ENCODE data around the gene PARD3B.

PARD3B gene

GRCh38 chr2:205411558-205411957, 866.3 kb downstream of the PARD3B start:
- TF ChIP-seq ZNF274 (IDR thresholded peaks at IDR 0.05; ENCODE audit: low read depth, low read length) (no peak), SUZ12 (IDR thresholded peaks at IDR 0.05; ENCODE audit: extremely low read depth, insufficient read depth, insufficient read length) (no peak), YY1 (IDR thresholded peaks at IDR 0.05; ENCODE audit: insufficient read depth, insufficient read length) (no peak)
- H3K4me3 ChIP-seq (ENCODE audit: insufficient read length, low read depth), result no peak overlapping the region
- no peak for DNase-seq (ENCODE audit: low read depth, low spot score)
- H3K9me3 ChIP-seq (ENCODE audit: insufficient read depth, low read length), result no peaks in the 10 kb centered on the region
- H3K9ac ChIP-seq (ENCODE audit: insufficient read length, low read depth), result no peak overlapping the region
- H3K4me1 ChIP-seq (ENCODE audit: insufficient read depth, insufficient read length), result no peaks in the 10 kb centered on the region
- H3K36me3 ChIP-seq (ENCODE audit: insufficient read depth, insufficient read length, low read length), result no peaks in the 10 kb centered on the region
- no peaks in the 10 kb centered on the region for H3K27me3 ChIP-seq (ENCODE audit: insufficient read depth, insufficient read length)

GRCh38 chr2:205424326-205424725, 879.1 kb downstream of the PARD3B start:
- Histone ChIP-seq H3K36me3 (ENCODE audit: insufficient read depth, insufficient read length, low read length) (no peaks in the 10 kb centered on the region), H3K9me3 (ENCODE audit: insufficient read depth, low read length) (no peaks in the 10 kb centered on the region), H3K4me1 (ENCODE audit: insufficient read depth, insufficient read length) (no peaks in the 10 kb centered on the region), H3K4me3 (ENCODE audit: insufficient read length, low read depth) (no peak overlapping the region), H3K9ac (ENCODE audit: insufficient read length, low read depth) (no peak overlapping the region), H3K27me3 (ENCODE audit: insufficient read depth, insufficient read length) (no peaks in the 10 kb centered on the region)
- no peak for DNase-seq (ENCODE audit: low read depth, low spot score)
- TF ChIP-seq SUZ12 (IDR thresholded peaks at IDR 0.05; ENCODE audit: extremely low read depth, insufficient read depth, insufficient read length) (no peak), ZNF274 (IDR thresholded peaks at IDR 0.05; ENCODE audit: low read depth, low read length) (no peak), YY1 (IDR thresholded peaks at IDR 0.05; ENCODE audit: insufficient read depth, insufficient read length) (no peak)

GRCh38 chr2:205425102-205425501, 879.8 kb downstream of the PARD3B start:
- H3K9me3 ChIP-seq (ENCODE audit: insufficient read depth, low read length), result no peaks in the 10 kb centered on the region
- H3K4me1 ChIP-seq (ENCODE audit: insufficient read depth, insufficient read length), result no peaks in the 10 kb centered on the region
- TF ChIP-seq YY1 (IDR thresholded peaks at IDR 0.05; ENCODE audit: insufficient read depth, insufficient read length) (no peak), ZNF274 (IDR thresholded peaks at IDR 0.05; ENCODE audit: low read depth, low read length) (no peak), SUZ12 (IDR thresholded peaks at IDR 0.05; ENCODE audit: extremely low read depth, insufficient read depth, insufficient read length) (no peak)
- no peak overlapping the region for H3K9ac ChIP-seq (ENCODE audit: insufficient read length, low read depth)
- no peak overlapping the region for H3K4me3 ChIP-seq (ENCODE audit: insufficient read length, low read depth)
- DNase-seq (ENCODE audit: low read depth, low spot score), result no peak
- H3K27me3 ChIP-seq (ENCODE audit: insufficient read depth, insufficient read length), result no peaks in the 10 kb centered on the region
- H3K36me3 ChIP-seq (ENCODE audit: insufficient read depth, insufficient read length, low read length), result no peaks in the 10 kb centered on the region

DNA sequence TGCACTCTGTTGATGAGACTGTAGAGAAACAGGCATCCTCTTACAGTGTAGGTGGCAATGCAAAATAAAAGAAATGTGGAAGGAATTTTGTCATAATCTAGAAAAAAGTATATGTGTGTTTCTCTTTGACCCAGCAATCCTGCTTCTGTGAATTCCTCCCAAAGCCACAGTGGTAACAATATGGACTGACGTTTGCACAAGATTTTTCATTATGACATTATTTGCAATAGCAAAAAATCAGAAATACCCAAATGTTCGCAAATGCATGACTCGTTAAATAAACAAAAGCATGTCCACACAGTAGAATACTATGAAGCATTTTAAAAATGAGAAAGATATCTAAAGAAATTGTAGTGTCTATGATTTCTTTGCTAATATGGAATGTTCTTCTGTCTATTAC, 881.8 kb downstream of the PARD3B start:
- Histone ChIP-seq H3K9ac (ENCODE audit: insufficient read length, low read depth) (no peak overlapping the region), H3K9me3 (ENCODE audit: insufficient read depth, low read length) (no peaks in the 10 kb centered on the region), H3K27me3 (ENCODE audit: insufficient read depth, insufficient read length) (no peaks in the 10 kb centered on the region), H3K36me3 (ENCODE audit: insufficient read depth, insufficient read length, low read length) (no peaks in the 10 kb centered on the region), H3K4me1 (ENCODE audit: insufficient read depth, insufficient read length) (no peaks in the 10 kb centered on the region), H3K4me3 (ENCODE audit: insufficient read length, low read depth) (no peak overlapping the region)
- TF ChIP-seq ZNF274 (IDR thresholded peaks at IDR 0.05; ENCODE audit: low read depth, low read length) (no peak), YY1 (IDR thresholded peaks at IDR 0.05; ENCODE audit: insufficient read depth, insufficient read length) (no peak), SUZ12 (IDR thresholded peaks at IDR 0.05; ENCODE audit: extremely low read depth, insufficient read depth, insufficient read length) (no peak)
- no peak for DNase-seq (ENCODE audit: low read depth, low spot score)

DNA sequence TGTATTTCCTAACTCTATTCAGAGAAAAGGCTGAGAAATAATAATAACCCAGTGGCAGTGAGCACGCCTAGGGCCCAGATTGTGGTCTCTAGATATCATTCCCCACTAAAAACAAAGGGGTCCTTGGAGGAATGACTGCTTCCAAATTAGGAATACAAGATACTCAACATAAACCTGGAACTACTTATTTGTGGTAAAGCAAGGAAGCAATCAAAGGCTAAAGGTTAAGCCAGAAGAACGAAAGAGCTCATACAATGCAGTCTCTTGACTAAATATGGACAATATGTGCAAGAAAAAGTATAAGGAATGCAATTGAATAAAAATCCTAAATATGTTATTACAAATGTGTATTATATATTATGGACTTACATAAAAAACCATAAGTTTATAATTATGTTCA, 883.5 kb downstream of the PARD3B start:
- TF ChIP-seq ZNF274 (IDR thresholded peaks at IDR 0.05; ENCODE audit: low read depth, low read length), result no peak
- TF ChIP-seq SUZ12 (IDR thresholded peaks at IDR 0.05; ENCODE audit: extremely low read depth, insufficient read depth, insufficient read length), result no peak
- no peak for TF ChIP-seq YY1 (IDR thresholded peaks at IDR 0.05; ENCODE audit: insufficient read depth, insufficient read length)
- H3K9ac ChIP-seq (ENCODE audit: insufficient read length, low read depth), result no peak overlapping the region

DNA sequence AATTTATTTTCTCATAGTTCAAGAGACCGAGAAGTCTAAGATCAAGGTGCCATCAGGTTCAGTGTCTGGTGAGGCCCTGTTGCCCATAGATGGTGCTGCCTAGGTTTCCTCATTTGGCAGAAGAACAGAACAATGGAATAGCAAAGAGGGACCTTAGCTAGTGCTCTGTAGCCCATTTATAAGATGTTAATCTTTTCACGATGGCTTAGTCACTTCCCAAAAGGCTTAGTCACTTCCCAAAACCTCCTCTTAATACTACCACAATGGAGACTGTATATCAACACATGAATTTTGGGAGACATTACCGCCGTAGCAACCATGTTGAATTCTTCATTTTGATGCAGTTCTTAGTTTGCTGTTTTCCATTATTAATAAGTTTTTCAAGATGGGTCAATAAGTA, 890.7 kb downstream of the PARD3B start:
- no peaks in the 10 kb centered on the region for H3K4me1 ChIP-seq (ENCODE audit: insufficient read depth, insufficient read length)
- TF ChIP-seq YY1 (IDR thresholded peaks at IDR 0.05; ENCODE audit: insufficient read depth, insufficient read length) (no peak), ZNF274 (IDR thresholded peaks at IDR 0.05; ENCODE audit: low read depth, low read length) (no peak), SUZ12 (IDR thresholded peaks at IDR 0.05; ENCODE audit: extremely low read depth, insufficient read depth, insufficient read length) (no peak)
- DNase-seq (ENCODE audit: low read depth, low spot score), result no peak

More for the DNA sequence above, 883.5 kb downstream of the PARD3B start:
- Histone ChIP-seq H3K9me3 (ENCODE audit: insufficient read depth, low read length) (no peaks in the 10 kb centered on the region), H3K36me3 (ENCODE audit: insufficient read depth, insufficient read length, low read length) (no peaks in the 10 kb centered on the region), H3K27me3 (ENCODE audit: insufficient read depth, insufficient read length) (no peaks in the 10 kb centered on the region), H3K4me3 (ENCODE audit: insufficient read length, low read depth) (no peak overlapping the region), H3K4me1 (ENCODE audit: insufficient read depth, insufficient read length) (no peaks in the 10 kb centered on the region)
- no peak for DNase-seq (ENCODE audit: low read depth, low spot score)

GRCh38 chr2:205438241-205438640, 893.0 kb downstream of the PARD3B start:
- Histone ChIP-seq H3K36me3 (ENCODE audit: insufficient read depth, insufficient read length, low read length) (no peaks in the 10 kb centered on the region), H3K4me3 (ENCODE audit: insufficient read length, low read depth) (no peak overlapping the region), H3K27me3 (ENCODE audit: insufficient read depth, insufficient read length) (no peaks in the 10 kb centered on the region), H3K9me3 (ENCODE audit: insufficient read depth, low read length) (no peaks in the 10 kb centered on the region), H3K4me1 (ENCODE audit: insufficient read depth, insufficient read length) (no peaks in the 10 kb centered on the region), H3K9ac (ENCODE audit: insufficient read length, low read depth) (no peak overlapping the region)
- no peak for DNase-seq (ENCODE audit: low read depth, low spot score)
- TF ChIP-seq SUZ12 (IDR thresholded peaks at IDR 0.05; ENCODE audit: extremely low read depth, insufficient read depth, insufficient read length), result no peak
- TF ChIP-seq YY1 (IDR thresholded peaks at IDR 0.05; ENCODE audit: insufficient read depth, insufficient read length), result no peak

More for the DNA sequence above, 890.7 kb downstream of the PARD3B start:
- H3K4me3 ChIP-seq (ENCODE audit: insufficient read length, low read depth), result no peak overlapping the region
- H3K9me3 ChIP-seq (ENCODE audit: insufficient read depth, low read length), result no peaks in the 10 kb centered on the region
- no peaks in the 10 kb centered on the region for H3K27me3 ChIP-seq (ENCODE audit: insufficient read depth, insufficient read length)
- no peak overlapping the region for H3K9ac ChIP-seq (ENCODE audit: insufficient read length, low read depth)
- H3K36me3 ChIP-seq (ENCODE audit: insufficient read depth, insufficient read length, low read length), result no peaks in the 10 kb centered on the region

GRCh38 chr2:205439621-205440020, 894.3 kb downstream of the PARD3B start:
- Histone ChIP-seq H3K9ac (ENCODE audit: insufficient read length, low read depth) (no peak overlapping the region), H3K4me3 (ENCODE audit: insufficient read length, low read depth) (no peak overlapping the region), H3K9me3 (ENCODE audit: insufficient read depth, low read length) (no peaks in the 10 kb centered on the region), H3K27me3 (ENCODE audit: insufficient read depth, insufficient read length) (no peaks in the 10 kb centered on the region), H3K36me3 (ENCODE audit: insufficient read depth, insufficient read length, low read length) (no peaks in the 10 kb centered on the region), H3K4me1 (ENCODE audit: insufficient read depth, insufficient read length) (no peaks in the 10 kb centered on the region)
- TF ChIP-seq YY1 (IDR thresholded peaks at IDR 0.05; ENCODE audit: insufficient read depth, insufficient read length), result no peak
- no peak for TF ChIP-seq SUZ12 (IDR thresholded peaks at IDR 0.05; ENCODE audit: extremely low read depth, insufficient read depth, insufficient read length)
- no peak for TF ChIP-seq ZNF274 (IDR thresholded peaks at IDR 0.05; ENCODE audit: low read depth, low read length)
- DNase-seq (ENCODE audit: low read depth, low spot score), result no peak

Measured in NT2/D1 (cell line).